H1 (cell line): ENCODE results near the gene TMEM209. TPM values are rescaled to one million over a fixed set of nuclear protein-coding genes. Genes with fewer than 3 reads are reported as not detected.

Experiments used
- CTCF ChIA-PET: fragments of 300-600 bp; sonication (Branson Sonifier 250); formaldehyde crosslinking; loops from one replicate; lab custom pipeline; 2021; ENCODE audit not compliant: partially characterized antibody; lab: Charles Lee
- POLR2A ChIA-PET: fragments of 300-600 bp; sonication (Branson Sonifier 250); formaldehyde crosslinking; loops from one replicate; lab custom pipeline; 2021; ENCODE audit warnings: inconsistent platforms; ENCODE audit not compliant: partially characterized antibody; lab: Charles Lee
- DNase-seq, 2 experiments: peaks; one replicate each; pipeline versions ENCODE4 v3.0.0 to v3.0.0-alpha.2; 2010 to 2022; ENCODE audit warnings: low spot score in 2 of 2, low read depth in 1 of 2, mixed read lengths in 1 of 2
- FAIRE-seq: peaks from 2 replicates; lab custom pipeline; 2011; peaks lifted over from hg19 to GRCh38; lab: Jason Lieb, UNC
- H2AFZ ChIP-seq: 2 replicates; pipeline ENCODE4 v1.8.1; 2012; ENCODE audit warnings: low read length, inconsistent platforms
- H2AK5ac ChIP-seq: 2 replicates; pipeline ENCODE4 v1.6.1; 2013; ENCODE audit warnings: low read depth, low read length
- H2BK120ac ChIP-seq: replicated peaks from 2 replicates; pipeline ENCODE3; 2013; ENCODE audit warnings: low read depth, low read length, inconsistent platforms
- H2BK12ac ChIP-seq: 2 replicates; pipeline ENCODE4 v1.6.1; 2013; ENCODE audit warnings: low read depth, low read length
- H2BK15ac ChIP-seq: 2 replicates; pipeline ENCODE4 v1.6.1; 2013; ENCODE audit warnings: low read length
- H2BK20ac ChIP-seq: 2 replicates; pipeline ENCODE4 v1.6.1; 2013; ENCODE audit warnings: low read length
- H2BK5ac ChIP-seq: 2 replicates; pipeline ENCODE4 v1.6.1; 2013; ENCODE audit warnings: low read depth, low read length
- H3K14ac ChIP-seq: 2 replicates; pipeline ENCODE4 v1.6.1; 2013; ENCODE audit warnings: inconsistent platforms; ENCODE audit not compliant: insufficient read length
- H3K18ac ChIP-seq: 2 replicates; pipeline ENCODE4 v1.6.1; 2013; ENCODE audit warnings: low read length; ENCODE audit errors: extremely low read depth
- H3K23ac ChIP-seq: 2 replicates; pipeline ENCODE4 v1.6.1; 2013; ENCODE audit warnings: inconsistent platforms; ENCODE audit not compliant: insufficient read length
- H3K23me2 ChIP-seq: 2 replicates; pipeline ENCODE4 v1.6.1; 2013; ENCODE audit warnings: low read depth, low read length
- H3K27ac ChIP-seq: 2 replicates; pipeline ENCODE4 v1.6.1; 2011; ENCODE audit warnings: low read depth, low read length, inconsistent platforms
- H3K27me3 ChIP-seq, 4 experiments: replicated peaks in 1 of 4; 1 replicate in 1 of 4; 2 replicates in 3 of 4; pipeline versions ENCODE4 v1.6.1 to v1.8.1; 2011 to 2013; ENCODE audit warnings: low read length in 3 of 4, mild to moderate bottlenecking in 3 of 4, inconsistent platforms in 2 of 4, mixed read lengths in 2 of 4, moderate library complexity in 1 of 4; ENCODE audit not compliant: control insufficient read depth in 3 of 4, insufficient read depth in 3 of 4; ENCODE audit errors: extremely low read depth in 1 of 4
- H3K36me3 ChIP-seq, 4 experiments: 2 replicates each; pipeline versions ENCODE4 v1.6.1 to v1.8.1; 2011 to 2013; ENCODE audit warnings: mild to moderate bottlenecking in 4 of 4, low read length in 3 of 4, moderate library complexity in 2 of 4, control low read depth in 1 of 4, inconsistent platforms in 1 of 4; ENCODE audit not compliant: insufficient read depth in 4 of 4, control insufficient read depth in 2 of 4
- H3K4ac ChIP-seq: replicated peaks from 2 replicates; pipeline ENCODE3; 2013; ENCODE audit warnings: low read length, low read depth, mixed read lengths, inconsistent platforms; ENCODE audit not compliant: insufficient read length
- H3K4me1 ChIP-seq, 4 experiments: replicated peaks in 1 of 4; 1 replicate in 1 of 4; 2 replicates in 3 of 4; pipeline versions ENCODE4 v1.6.1 to v1.8.1; 2011 to 2013; ENCODE audit warnings: low read length in 3 of 4, inconsistent platforms in 2 of 4, mixed read lengths in 1 of 4; ENCODE audit not compliant: insufficient read depth in 4 of 4, control insufficient read depth in 3 of 4
- H3K4me2 ChIP-seq, 2 experiments: 2 replicates each; pipeline versions ENCODE4 v1.6.1 to v1.8.1; 2011 to 2013; ENCODE audit warnings: low read depth in 2 of 2, low read length in 2 of 2, control low read depth in 1 of 2, inconsistent platforms in 1 of 2, mild to moderate bottlenecking in 1 of 2; ENCODE audit not compliant: insufficient read depth in 1 of 2
- H3K4me3 ChIP-seq, 4 experiments: fragments of 200-600, 300-600 bp in 1 of 4; sonication (generic), shearing (Covaris generic), sonication (Bioruptor Twin) in 1 of 4; 2 replicates each; pipeline versions ENCODE4 v1.5.1 to v1.8.1; 2011 to 2016; ENCODE audit warnings: low read length in 4 of 4, low read depth in 3 of 4, control low read depth in 2 of 4, inconsistent platforms in 2 of 4, mild to moderate bottlenecking in 2 of 4, mixed read lengths in 1 of 4, moderate library complexity in 1 of 4; ENCODE audit not compliant: insufficient read depth in 2 of 4; ENCODE audit errors: extremely low read depth in 1 of 4
- H3K56ac ChIP-seq: replicated peaks from 2 replicates; pipeline ENCODE3; 2013; ENCODE audit warnings: low read depth, mild to moderate bottlenecking, mixed read lengths, low read length, inconsistent platforms; ENCODE audit not compliant: insufficient read length
- H3K79me1 ChIP-seq: 2 replicates; pipeline ENCODE4 v1.6.1; 2013; ENCODE audit warnings: low read depth, low read length, control low read depth
- H3K79me2 ChIP-seq, 2 experiments: 2 replicates each; pipeline versions ENCODE4 v1.6.1 to v1.8.1; 2012 to 2013; ENCODE audit warnings: low read length in 2 of 2, mild to moderate bottlenecking in 2 of 2, inconsistent platforms in 1 of 2; ENCODE audit not compliant: insufficient read depth in 2 of 2, control insufficient read depth in 1 of 2
- H3K9ac ChIP-seq, 4 experiments: replicated peaks in 1 of 4; 1 replicate in 1 of 4; 2 replicates in 3 of 4; pipeline versions ENCODE4 v1.6.1 to v1.8.1; 2011 to 2013; ENCODE audit warnings: low read depth in 3 of 4, low read length in 3 of 4, control low read depth in 2 of 4, mild to moderate bottlenecking in 2 of 4, moderate library complexity in 2 of 4, inconsistent platforms in 1 of 4; ENCODE audit errors: extremely low read depth in 1 of 4
- H3K9me3 ChIP-seq, 2 experiments: 2 replicates each; pipeline versions ENCODE4 v1.6.1 to v1.8.1; 2012 to 2013; ENCODE audit warnings: mild to moderate bottlenecking in 2 of 2, moderate library complexity in 2 of 2, control low read depth in 1 of 2, inconsistent platforms in 1 of 2, low read depth in 1 of 2, low read length in 1 of 2, mixed read lengths in 1 of 2; ENCODE audit not compliant: insufficient read depth in 2 of 2
- H4K20me1 ChIP-seq, 2 experiments: replicated peaks in 1 of 2; 2 replicates each; pipeline versions ENCODE3 to v1.8.1; 2011 to 2013; ENCODE audit warnings: inconsistent platforms in 2 of 2, low read length in 2 of 2, mild to moderate bottlenecking in 1 of 2; ENCODE audit not compliant: insufficient read depth in 2 of 2, control insufficient read depth in 1 of 2
- H4K5ac ChIP-seq: 2 replicates; pipeline ENCODE4 v1.6.1; 2013; ENCODE audit warnings: low read length, low read depth, mixed read lengths, inconsistent platforms; ENCODE audit not compliant: insufficient read length
- H4K8ac ChIP-seq: 2 replicates; pipeline ENCODE4 v1.8.0; 2013; ENCODE audit warnings: mild to moderate bottlenecking, moderate library complexity, low read length, inconsistent platforms; ENCODE audit not compliant: insufficient read depth; ENCODE audit errors: extremely low read depth
- H4K91ac ChIP-seq: replicated peaks from 2 replicates; pipeline ENCODE3; 2013; ENCODE audit warnings: low read length, mixed read lengths, inconsistent platforms; ENCODE audit not compliant: insufficient read length
- CTCF ChIP-seq, 3 experiments: IDR thresholded peaks; 1 replicate in 2 of 3; 2 replicates in 1 of 3; pipeline versions ENCODE4 v1.5.1 to v1.6.1; 2011; ENCODE audit warnings: low read length in 3 of 3, mild to moderate bottlenecking in 3 of 3, inconsistent platforms in 2 of 3, low read depth in 1 of 3, moderate library complexity in 1 of 3; ENCODE audit not compliant: insufficient read depth in 1 of 3; ENCODE audit errors: control extremely low read depth in 1 of 3
- E2F6 ChIP-seq: IDR thresholded peaks from 2 replicates; pipeline ENCODE4 v1.6.1; 2012; ENCODE audit warnings: inconsistent platforms
- MAFK ChIP-seq: IDR thresholded peaks from 2 replicates; pipeline ENCODE4 v1.6.1; 2012; ENCODE audit warnings: low read depth, mild to moderate bottlenecking, improper control_type of control experiment, low read length
- SRF ChIP-seq: IDR thresholded peaks from 2 replicates; pipeline ENCODE4 v1.6.1; 2011; ENCODE audit warnings: mild to moderate bottlenecking, low read depth, low read length, moderate library complexity
- WGBS, 2 experiments: shearing (Covaris generic) in 1 of 2; methylation state at CpG; one replicate each; pipeline versions ENCODE4 v1.1.6 to v1.1.7; 2013 to 2015; ENCODE audit warnings: low lambda C conversion rate in 2 of 2, mixed read lengths in 2 of 2, inconsistent platforms in 1 of 2, low coverage in 1 of 2, missing lambda C conversion rate in 1 of 2; ENCODE audit not compliant: insufficient replicate concordance in 2 of 2, insufficient coverage in 1 of 2, insufficient read length in 1 of 2; ENCODE audit errors: extremely low coverage in 1 of 2, missing lambda C conversion rate in 1 of 2; 5-methylcytosine and 5-hydroxymethylcytosine counted together
- polyA plus RNA-seq, 7 experiments: library from polyadenylated mRNA; depleted of rRNA in 3 of 7; stranded (reverse) in 5 of 7; unstranded in 2 of 7; fragments of >200 nt in 5 of 7; fragments of 200-250 nt in 2 of 7; gene quantifications; 1 replicate in 5 of 7; 2 replicates in 1 of 7; 4 replicates in 1 of 7; pipeline versions ENCODE4 v1.2.1 to v1.2.3, GENCODE V29; 2011 to 2013; ENCODE audit warnings: missing spikeins in 2 of 7, mixed read lengths in 2 of 7
- total RNA-seq: library from RNA; stranded (reverse); fragmentation: NEBNext Ultra II Directional; extraction: Animal tissue kit (Norgen Biotek cat#: 25700); gene quantifications from 2 replicates; pipeline ENCODE4 v1.2.1, GENCODE V29; 2021

Gene TMEM209
- total and polyA plus RNA-seq, 2 of the 8 experiments (the other 6 are each of a cell fraction or from before 2014, with no cell fraction given) = 28.5 to 30.5 TPM

DNA sequence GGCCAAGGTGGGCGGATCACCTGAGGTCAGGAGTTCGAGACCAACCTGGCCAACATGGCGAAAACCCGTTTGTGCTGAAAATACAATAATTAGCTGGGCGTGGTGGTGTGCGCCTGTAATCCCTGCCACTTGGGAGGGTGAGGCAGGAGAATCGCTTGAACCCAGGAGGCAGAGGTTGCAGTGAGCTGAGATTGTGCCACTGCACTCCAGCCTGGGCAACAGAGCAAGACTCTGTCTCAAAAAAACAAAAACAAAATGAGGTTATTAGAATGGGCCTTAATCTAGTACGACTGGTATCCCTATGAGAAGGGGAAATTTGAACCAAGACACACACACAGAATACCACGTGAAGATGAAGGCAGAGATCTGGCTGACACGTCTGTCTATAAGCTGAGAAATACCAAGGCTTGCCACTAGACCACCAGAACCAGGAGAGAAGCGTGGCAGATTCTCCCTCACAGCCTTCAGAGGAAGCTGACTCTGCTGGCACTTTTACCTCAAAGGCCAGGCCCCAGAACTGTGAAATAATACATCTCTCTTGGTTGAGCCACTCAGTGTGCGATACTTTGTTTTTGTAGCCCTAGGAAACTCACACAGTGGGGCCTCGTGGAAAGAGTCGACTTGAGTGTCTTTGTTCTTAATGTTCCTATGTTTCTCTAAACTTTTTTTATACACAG is 59.6 kb downstream of the TMEM209 start:
- no peak for FAIRE-seq
- Histone ChIP-seq H3K4me1 (peaks cover 0 to 14% (median 13%) of the 10 kb centered on the region in 4 experiments; a peak in 6 of 7 replicates), H3K4ac (no peak overlapping the region), H3K14ac (no peak overlapping the region), H2AK5ac (no peak overlapping the region), H2BK120ac (no peak overlapping the region), H3K79me2 (no peaks in the 10 kb centered on the region), H2BK20ac (no peak overlapping the region), H3K18ac (no peak overlapping the region), H3K4me3 (no peak overlapping the region), H3K27ac (no peak overlapping the region)
- 90% methylated on average over 14 of the region's 14 CpGs; no CpG with 5 or more reads in 1 of the 2 experiments for WGBS, 2 experiments
- POLR2A ChIA-PET = no interaction called here
- no peak for TF ChIP-seq MAFK
- no peak for TF ChIP-seq SRF
- TF ChIP-seq CTCF (IDR thresholded peaks at IDR 0.05; ENCODE audit: control extremely low read depth in 1 of 3, insufficient read depth in 1 of 3, low read depth in 1 of 3, low read length in 3 of 3) = peak in 1 of 3 experiments; percentile 0; a peak in 1 of 4 replicates
- no peak for TF ChIP-seq E2F6
- TF ChIP-seq, all 59 proteins: peak for 1
- Histone ChIP-seq H2BK5ac (no peak overlapping the region), H3K9ac (no peak overlapping the region), H2AFZ (no peak overlapping the region), H3K23me2 (peaks cover 6% of the 10 kb centered on the region; the same call in 1 of the 2 replicates), H3K27me3 (peaks cover 0 to 4% (median 2%) of the 10 kb centered on the region in 4 experiments; a peak in 3 of 7 replicates), H3K36me3 (no peaks in the 10 kb centered on the region), H2BK12ac (no peak overlapping the region), H3K23ac (no peak overlapping the region), H4K5ac (no peak overlapping the region), H3K79me1 (no peaks in the 10 kb centered on the region), H3K9me3 (no peaks in the 10 kb centered on the region), H2BK15ac (no peak overlapping the region), H4K20me1 (no peaks in the 10 kb centered on the region), H3K4me2 (no peak overlapping the region), H4K91ac (no peak overlapping the region), H3K56ac (no peak overlapping the region), H4K8ac (no peak overlapping the region)
- CTCF ChIA-PET = no interaction called here
- peak in 1 of 2 experiments; percentile 19 for DNase-seq
